ENCODE measurements around the gene KCNIP4.

KCNIP4 gene

DNA sequence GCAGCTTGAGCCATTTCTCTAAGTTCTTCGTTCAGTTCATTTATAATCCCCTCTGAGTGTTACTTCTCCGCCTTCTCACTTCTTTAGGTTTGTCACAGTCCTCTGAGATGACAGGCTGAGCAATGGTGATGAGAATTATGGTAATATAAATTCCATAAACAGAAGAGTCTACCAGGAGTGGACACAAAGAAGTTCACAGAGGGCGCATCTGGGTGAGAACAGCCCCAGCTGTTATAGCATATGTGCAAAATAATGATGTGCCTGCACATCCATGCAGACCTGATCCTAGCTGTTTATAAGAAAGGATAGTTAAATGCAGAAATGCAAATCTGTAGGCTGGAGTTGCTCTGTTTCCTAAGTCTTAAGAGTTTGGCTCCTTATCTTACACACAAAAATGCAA, 377.5 kb downstream of the KCNIP4 start:
- DNase-seq (ENCODE audit: low spot score) = no peak

DNA sequence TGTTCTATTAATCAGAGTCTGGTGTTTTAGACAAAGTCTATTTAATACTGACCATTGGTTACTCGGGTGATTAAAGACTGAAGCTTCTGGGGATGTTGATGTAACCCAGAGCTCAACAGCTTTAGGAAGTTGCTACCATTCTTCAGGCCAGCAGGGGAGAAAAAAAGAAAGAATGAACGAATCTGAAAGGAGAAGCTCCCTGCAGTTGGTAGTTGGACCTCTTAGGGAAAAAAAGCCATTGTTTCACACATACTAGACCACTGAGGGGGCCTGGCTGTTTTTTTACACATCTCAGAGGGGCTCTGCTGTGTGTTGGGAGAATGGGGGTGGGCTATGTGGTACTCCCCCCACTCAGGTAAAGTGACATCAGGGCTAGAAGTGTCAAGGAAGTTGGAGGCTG, 378.9 kb downstream of the KCNIP4 start:
- no peak for DNase-seq (ENCODE audit: low spot score)

DNA sequence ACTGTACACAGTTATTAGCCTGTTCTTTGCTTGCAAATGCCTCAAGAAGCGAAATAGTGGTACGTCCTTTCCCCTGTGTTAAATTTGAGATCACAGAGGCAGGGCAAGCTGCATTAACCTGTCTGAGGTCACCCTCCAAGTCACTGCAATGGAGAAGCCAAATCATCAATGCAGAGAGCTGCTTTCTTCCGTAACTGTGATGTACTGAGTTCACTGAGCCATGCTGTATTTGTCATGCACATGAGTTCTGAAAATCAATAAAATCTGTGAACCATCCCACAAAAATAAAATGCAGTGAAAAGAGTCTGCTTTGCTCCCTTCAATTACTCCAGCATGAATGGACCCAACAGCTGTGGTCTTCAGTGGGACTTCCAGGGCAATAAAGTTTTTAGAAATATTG, 393.5 kb downstream of the KCNIP4 start:
- DNase-seq (ENCODE audit: low spot score) = no peak

DNA sequence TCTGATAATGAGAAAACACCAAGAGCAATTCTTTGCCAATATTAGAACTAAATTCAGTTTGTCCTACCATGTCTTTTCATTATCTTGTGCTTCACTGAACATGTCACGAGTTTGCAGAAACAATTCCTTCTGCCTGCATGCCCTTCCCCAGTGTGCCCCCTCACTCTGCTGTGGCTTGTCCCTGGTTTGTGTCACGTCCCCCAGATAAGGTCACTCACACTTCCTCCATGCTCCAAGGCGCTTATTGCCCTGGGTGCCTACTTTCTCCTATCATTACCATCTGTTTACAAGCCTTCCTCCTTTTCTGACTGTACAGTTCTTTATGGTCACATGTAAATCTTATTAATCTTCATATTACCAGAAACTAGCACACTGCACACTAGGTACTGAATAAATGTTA, 394.1 kb downstream of the KCNIP4 start:
- no peak for DNase-seq (ENCODE audit: low spot score)

DNA sequence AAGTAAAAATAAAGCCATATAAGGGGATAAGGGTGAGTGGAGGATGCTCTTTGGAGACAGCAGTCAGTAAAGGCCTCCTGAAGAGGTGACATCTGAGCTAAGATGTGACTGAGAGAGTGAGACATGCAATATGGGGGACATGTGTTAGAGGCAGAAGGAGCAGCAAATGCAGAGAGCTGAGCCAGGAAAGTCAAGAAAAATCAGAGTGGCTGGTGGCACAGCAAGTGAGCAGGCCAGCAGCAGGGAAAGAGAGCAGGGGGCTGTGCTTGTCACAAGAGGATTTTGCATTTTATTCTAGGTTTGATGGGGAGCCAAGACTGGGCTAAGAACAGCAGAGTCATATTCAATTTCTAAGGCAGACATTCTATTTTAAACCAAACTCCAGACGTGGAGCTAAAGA, 394.5 kb downstream of the KCNIP4 start:
- no peak for DNase-seq (ENCODE audit: low spot score)

DNA sequence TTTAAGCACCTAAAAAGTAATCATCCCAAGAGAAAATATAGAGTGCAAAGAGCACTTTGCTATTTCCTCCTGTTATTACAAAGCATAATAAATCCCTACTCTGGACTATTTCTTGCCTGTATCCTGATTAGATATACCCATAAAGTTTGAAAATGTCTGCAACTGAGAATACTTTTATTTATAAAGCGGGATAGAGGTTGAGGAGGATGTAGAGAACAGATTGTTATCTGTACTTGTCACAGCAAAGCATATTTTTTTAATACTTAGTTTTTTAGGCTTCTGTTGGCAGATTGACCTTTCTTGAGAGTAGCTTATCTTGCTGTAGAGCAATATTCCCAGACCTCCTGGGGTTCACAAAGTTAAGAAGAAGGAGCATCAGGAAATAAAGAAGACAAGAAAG, 396.1 kb downstream of the KCNIP4 start:
- DNase-seq (ENCODE audit: low spot score) = no peak

DNA sequence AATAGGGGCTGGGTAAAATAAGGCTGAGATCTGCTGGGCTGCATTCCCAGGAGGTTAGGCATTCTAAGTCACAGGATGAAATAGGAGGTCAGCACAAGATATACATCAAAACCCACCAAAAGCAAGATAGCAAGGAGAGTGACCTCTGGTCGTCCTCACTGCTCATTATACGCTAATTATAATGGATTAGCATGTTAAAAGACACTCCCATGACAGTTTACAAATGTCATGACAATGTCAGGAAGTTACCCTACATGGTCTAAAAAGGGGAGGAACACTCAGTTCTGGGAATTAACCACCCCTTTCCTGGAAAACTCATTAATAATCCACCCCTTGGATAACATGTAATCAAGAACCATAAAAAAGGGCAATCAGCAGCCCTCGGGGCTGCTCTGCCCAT, 403.6 kb downstream of the KCNIP4 start:
- DNase-seq (ENCODE audit: low spot score) = no peak

DNA sequence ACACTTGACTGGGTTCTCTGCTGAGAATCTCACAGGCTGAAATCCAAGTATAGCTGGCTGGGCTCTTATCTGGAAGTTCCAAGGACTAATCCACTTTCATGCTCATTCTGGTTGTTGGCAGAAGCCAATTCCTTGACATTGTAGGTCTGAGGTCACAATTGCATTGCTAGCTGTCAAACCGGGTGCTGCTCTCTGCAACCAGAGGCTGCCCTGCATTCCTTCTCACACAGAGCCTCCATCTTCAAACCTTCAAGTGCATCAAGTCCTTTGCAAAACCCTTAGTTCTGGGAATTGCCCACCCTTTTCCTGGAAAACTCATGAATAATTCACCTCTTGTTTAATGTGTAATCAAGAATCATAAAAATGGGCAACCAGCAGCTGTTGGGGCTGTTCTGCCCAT, 404.2 kb downstream of the KCNIP4 start:
- no peak for DNase-seq (ENCODE audit: low spot score)

DNA sequence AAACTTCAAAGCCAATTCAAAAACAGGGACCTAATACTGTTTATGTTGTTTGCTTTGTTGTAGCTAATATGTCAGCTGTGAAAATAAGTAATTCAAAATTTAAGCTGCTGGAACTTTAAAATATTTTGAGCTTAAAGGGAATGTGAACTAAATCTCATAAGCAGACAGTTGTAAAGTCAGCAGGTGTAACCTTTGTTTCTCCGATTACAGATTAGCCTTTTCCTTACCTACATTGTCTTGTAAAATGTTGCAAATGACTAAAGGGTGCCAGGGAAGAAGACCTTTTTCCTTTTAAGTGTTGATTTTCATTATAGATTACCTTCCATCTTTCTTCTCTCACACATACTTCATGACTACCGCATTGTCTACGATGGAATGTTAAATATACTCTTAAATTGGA, 405.1 kb downstream of the KCNIP4 start:
- no peak for DNase-seq (ENCODE audit: low spot score)

DNA sequence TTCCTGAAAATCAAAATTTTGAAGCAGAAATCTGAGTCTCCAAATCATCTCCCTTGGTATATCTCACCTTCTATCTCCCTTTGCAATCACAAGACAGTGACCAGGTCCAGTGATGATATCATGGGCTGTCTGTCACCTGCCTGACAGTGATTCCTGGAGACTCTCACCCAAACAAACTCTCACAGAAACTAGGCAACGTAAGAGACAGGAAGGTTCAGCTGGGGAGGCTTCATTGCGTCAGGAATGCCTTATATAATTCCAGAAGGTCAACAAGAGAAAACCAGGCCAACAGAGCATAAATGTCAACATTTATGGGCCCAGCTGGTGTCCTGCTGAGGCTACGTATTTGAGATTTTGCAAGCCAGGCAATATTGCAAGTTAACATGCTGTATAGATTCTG, 412.7 kb downstream of the KCNIP4 start:
- DNase-seq (ENCODE audit: low spot score) = no peak

DNA sequence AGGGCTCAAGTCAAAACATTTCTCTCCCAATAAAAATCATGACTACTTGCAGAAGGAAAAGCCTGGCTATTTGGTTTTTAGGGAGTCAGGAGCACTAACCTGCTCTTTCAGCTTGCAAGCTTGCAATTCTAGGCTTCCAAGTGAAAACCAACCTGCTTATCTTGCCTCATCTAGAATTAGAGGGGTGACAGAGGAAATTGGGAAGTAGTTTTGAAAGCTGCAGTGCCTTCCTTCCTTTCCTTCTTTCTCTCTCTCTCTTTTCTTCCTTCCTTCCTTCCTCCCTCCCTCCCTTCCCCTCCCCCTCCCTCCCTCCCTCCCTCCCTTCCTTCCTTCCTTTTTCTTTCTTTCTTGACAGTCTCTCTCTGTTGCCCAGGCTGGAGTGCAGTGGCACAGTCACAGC, 417.5 kb downstream of the KCNIP4 start:
- no peak for DNase-seq (ENCODE audit: low spot score)

DNA sequence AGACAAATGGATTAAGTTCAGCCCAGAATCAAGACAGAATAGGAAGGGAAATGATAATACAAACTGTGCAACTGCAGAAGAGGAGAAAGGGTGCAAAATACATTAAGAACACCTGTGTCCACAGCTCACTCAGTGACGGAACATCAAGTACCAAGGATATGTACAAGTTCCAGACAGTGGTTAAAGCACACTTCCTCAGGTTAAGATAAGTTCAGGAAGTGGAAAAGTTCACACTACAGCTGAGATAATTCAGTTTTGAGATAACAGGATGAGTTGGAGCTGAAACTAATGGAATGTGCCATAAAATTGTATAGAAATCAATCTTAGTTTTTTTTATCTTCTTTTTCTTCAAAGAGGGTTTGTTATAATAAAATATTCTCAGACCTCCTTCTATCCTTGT, 419.4 kb downstream of the KCNIP4 start:
- no peak for DNase-seq (ENCODE audit: low spot score)

DNA sequence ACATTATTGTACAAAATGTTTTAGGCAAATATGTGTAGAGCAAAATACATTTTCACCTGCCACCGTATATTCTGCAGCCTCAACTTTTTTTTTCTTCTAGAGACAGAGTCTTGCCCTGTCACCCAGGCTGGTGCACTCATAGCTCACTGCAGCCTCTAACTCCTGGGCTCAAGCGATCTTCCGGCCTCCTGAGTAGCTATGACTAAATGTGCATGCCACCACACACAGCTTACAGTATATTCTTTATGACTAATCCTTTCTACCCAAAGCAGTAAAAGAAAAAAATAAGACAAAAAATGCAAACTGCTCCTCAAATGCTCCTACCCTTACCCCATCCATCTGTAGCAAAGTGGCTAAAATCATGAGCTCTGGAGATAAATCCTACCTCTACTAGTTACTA, 426.3 kb downstream of the KCNIP4 start:
- DNase-seq (ENCODE audit: low spot score) = no peak

DNA sequence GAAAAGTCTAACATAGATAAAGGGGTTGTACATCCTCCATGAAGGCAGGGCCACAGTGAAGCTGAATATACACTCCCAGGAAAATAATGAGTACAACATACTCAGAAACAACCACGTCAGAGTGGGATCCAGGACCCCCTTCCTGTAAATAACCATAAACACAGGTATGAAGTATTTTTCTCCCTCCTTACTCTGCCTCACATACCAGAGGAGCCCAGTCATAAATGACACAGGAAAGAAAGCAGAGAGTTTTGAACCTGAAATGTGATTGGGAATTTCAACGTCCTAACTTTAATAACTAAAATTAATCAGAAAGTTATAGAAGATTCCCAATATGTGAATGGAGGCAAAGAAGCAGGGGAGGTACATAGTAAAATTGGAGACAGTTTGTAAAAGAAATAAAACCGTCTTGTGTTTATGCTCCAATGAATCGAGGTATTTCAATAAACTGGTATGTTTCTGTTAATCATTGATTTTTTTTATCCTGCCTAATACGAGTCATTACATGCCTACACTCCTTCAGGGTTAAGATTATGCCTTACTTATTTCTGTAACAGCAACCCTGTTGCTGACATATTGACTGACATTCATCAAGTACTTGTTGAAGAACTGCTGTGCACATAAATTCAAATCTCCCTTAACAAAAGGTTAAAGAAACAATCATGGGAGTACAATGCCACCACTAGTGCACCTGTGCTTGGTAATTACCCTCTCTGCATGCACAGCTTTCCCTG, 431.3 kb downstream of the KCNIP4 start:
- no peak for DNase-seq (ENCODE audit: low spot score)

DNA sequence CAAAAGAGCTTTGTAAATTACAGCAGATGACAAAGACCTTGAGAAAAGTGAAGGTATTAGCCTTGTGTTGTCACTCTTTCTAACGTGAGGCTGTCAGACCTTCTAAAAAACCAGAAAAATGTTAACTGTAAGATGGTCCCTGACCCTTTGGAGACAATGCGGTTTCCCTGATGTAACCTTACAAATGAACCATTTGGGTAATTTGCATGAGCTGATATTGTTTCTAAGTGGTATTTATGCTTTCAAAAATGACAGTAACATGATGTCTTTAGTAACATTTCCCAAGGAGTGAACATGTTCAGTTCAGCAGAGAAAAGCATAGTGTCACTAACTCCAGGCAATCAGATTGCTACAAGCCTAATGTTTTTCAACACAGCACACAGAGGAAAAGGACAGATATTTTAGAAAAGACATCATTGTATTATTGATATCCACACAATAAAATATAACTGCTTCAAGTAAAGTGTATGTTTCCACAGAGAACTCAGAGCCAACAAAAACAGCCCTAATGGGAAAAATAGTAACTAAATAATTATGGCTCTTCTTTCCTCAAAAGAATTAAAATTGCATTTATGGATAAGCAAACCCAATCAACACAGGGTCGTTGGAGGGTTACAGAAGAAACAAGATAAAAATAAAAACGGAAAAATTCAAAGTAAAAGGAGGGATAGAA, 434.4 kb downstream of the KCNIP4 start:
- DNase-seq (ENCODE audit: low spot score) = no peak

DNA sequence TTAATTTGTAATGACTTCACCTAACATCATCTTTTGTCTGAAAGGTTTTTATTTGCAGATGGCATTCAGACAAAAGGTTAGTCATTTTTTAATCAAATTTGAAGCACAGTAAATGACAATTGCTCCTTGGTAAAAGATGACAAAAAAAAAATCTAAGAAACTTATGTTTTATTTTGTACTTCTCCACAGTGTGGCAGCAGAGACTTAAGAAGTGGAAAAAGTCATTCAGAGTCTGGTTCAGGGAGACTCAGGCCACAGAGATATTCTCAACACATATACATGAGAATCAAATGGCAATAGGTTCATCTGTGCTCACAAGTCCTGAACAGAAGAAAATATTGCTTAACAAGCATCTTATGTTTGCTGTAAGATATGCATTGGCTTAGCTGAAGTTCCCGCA, 436.2 kb downstream of the KCNIP4 start:
- no peak for DNase-seq (ENCODE audit: low spot score)

DNA sequence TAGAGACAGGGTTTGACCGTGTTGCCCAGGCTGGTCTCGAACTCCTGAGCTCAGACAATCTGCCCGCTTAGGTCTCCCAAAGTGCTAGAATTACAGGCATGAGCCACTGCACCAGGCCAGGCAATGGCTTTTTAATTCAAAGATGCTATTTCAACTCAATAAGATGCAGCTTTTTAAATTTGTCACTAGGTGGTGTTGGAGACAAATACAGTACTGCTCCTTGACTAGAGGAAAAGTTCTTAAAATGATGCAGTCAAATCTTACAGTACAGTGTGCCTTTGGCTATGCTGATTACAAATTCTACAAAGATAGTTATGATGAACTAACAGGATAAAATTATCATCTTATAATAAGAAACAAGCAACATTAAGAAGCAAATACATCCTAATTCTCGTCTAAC, 441.1 kb downstream of the KCNIP4 start:
- no peak for DNase-seq (ENCODE audit: low spot score)

DNA sequence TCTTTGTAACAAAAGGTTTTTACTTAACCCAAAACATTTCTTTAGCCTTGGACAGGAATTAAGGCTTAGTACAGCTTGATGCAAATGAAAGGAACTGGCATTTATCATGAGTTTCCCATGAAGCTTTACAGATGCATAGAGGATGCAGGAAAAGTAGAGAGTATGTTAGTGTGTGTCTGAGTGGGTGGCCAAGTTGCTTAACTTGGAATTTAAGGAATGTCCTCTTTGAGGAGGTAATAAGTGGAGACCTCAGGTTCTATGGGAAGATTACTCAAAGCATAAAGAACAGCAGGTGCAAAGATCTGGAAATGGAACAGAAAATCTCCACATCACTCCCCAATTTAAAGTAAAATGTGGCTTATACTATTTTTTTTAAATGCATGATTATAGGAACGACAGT, 457.9 kb downstream of the KCNIP4 start:
- DNase-seq (ENCODE audit: low spot score) = no peak

DNA sequence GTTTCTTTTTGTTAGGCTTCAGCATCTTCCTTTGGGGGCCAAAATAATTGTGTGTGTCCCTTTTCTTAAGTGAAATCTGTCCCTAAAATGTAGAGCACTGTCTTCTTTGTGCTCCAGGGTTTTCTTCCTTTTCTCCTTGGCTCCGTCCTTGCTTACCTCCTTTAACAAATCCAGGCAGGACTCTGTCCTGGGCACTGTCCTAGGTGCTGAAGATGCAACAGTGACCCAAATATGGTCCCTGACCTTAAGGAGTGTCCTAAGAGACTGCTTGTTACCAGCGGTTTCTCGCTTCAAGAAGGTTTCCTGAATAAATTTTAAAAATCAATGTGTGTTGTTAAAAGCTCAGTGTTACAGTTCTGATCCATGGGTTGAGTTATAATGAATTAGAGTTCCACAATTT, 471.8 kb downstream of the KCNIP4 start:
- no peak for DNase-seq (ENCODE audit: low spot score)

DNA sequence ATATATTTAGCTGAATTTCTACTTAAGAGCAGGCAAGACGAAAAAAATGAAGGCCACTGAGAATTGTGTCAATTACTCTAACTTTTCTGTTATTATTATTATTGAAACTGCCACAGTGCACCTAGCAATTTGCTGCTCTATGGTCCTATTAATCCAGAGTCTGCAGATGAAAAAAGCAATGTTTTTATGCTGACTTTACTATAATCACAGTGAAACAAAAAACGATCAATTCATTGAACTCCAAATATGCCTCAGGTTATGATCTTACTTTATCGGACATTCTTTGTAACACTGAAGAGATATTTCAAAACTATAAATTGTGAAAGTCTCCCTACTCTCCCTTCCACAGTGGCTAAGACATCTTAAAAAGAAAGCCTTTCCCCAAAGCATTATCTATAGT, 474.4 kb downstream of the KCNIP4 start:
- no peak for DNase-seq (ENCODE audit: low spot score)

DNA sequence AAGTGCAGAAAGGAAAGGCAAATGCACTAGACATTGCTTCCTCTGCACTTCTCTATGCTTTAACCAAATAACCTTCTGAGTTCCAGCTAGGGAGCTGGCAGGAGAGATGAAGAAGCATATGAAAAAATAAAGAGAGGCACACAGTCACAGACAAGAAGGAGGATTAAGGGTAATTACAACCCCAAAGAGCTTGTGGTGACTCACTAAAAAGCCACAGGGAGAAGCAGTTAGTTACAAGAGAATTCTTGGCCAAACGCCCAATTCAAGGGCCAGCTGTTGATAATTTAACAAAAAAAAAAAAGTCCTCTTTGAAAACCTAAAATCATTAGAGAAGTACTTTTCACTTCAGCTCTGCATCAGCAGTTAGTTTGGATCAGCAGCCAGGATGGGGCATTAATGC, 478.0 kb downstream of the KCNIP4 start:
- no peak for DNase-seq (ENCODE audit: low spot score)

DNA sequence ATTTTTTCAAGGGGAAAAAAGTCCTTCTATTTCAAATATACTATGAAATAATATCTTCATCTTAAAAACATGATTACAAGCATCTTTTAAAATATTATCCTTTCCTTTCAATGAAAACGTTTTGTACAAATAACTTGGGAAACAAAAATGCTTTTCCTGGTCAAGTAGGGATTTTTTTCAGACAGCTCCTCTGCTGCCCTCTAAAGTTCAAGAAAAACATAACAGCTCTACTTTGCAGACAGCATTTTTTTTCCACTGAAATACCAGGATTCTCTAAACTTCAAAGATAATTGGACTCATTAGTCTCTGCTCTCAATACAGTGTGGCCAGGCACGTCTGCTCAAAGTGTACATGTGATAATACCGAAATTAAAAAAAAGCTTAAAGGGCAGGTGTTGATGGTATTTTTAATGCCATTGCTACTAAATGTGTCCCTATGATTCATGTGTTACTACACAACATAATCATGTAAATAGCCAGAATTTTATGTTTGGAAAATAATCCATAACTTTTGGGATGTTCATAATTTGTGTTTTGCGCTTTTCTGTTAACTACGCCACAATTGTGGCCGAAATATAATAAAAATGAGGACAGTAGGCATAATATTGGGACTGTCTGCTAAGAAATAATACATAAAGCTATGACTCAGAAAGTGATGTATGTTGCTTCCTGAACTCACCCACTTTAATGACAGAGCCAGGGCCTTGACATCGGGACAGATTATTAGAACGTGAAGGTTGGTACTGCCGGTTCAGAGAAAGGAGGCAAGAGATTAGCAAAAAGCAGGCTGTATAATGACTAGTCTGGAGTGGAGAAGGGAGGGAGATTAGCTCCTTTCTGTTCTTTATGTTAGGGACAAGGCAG, 478.9 kb downstream of the KCNIP4 start:
- DNase-seq (ENCODE audit: low spot score) = no peak

DNA sequence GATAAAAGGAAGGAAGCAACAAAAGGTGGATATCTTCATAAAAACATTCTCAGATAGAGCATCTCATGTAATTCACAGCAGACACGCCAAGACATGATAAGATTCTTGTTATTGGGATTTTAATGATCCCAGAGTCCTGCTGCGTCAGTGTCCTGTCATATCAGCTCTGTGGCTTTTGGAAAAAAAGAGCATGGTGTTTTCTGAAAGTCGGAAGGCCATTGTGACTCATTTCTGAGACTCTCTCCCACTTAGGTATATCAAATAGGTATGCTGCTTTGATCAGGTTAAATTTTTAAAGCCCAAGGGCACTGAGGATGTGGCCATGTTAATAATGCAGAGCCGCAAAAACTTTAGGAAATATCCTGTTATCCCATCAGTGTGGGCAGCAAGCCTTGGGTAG, 481.0 kb downstream of the KCNIP4 start:
- no peak for DNase-seq (ENCODE audit: low spot score)

All from CD4-positive, alpha-beta T cell treated with Interleukin-6 at 100 ng/mL for 8 hours (primary cell).